PC-9 (cell line): ENCODE measurements around the gene IL1RL2. TPM values are rescaled to one million over a fixed set of nuclear protein-coding genes. Genes with fewer than 3 reads are reported as not detected.

Source experiments
- BruUV-seq: library from RNA; stranded (reverse); fragments of 400-500 nt; replicated peaks from 2 replicates; lab custom pipeline; 2021; lab: Mats Ljungman, UMichigan
- CTCF ChIA-PET: fragments of 300-600 bp; sonication (Branson Sonifier 250); formaldehyde crosslinking; loops from one replicate; lab custom pipeline; 2022; ENCODE audit warnings: antibody characterized with exemption; lab: Charles Lee
- POLR2A ChIA-PET: fragments of 300-600 bp; sonication (Branson Sonifier 250); formaldehyde crosslinking; loops from one replicate; lab custom pipeline; 2022; ENCODE audit warnings: antibody characterized with exemption; ENCODE audit not compliant: unreplicated experiment; lab: Charles Lee
- DNase-seq, 2 experiments: peaks; one replicate each; pipeline versions ENCODE4 v3.0.0 to v3.0.0-alpha.2; 2015 to 2022; ENCODE audit warnings: mixed read lengths in 1 of 2
- H2AFZ ChIP-seq: fragments of 200-600 bp; sonication (generic); 2 replicates; pipeline ENCODE4 v1.8.1; 2017; ENCODE audit warnings: antibody characterized with exemption
- H3F3A ChIP-seq: fragments of 200-600 bp; sonication (generic); 2 replicates; pipeline ENCODE4 v1.8.1; 2017; ENCODE audit warnings: antibody characterized with exemption, mild to moderate bottlenecking, low read depth; ENCODE audit not compliant: insufficient read depth
- H3K27ac ChIP-seq: fragments of 200-600 bp; sonication (generic); 2 replicates; pipeline ENCODE4 v1.6.1; 2016; ENCODE audit warnings: mixed run types
- H3K27me3 ChIP-seq: fragments of 200-600 bp; sonication (generic); 2 replicates; pipeline ENCODE4 v1.6.1; 2016; ENCODE audit warnings: low read depth, mixed run types; ENCODE audit not compliant: insufficient read depth
- H3K36me3 ChIP-seq: fragments of 200-600 bp; sonication (generic); 2 replicates; pipeline ENCODE4 v1.6.1; 2016; ENCODE audit warnings: low read depth, mixed run types
- H3K4me1 ChIP-seq: fragments of 200-600 bp; sonication (generic); replicated peaks from 2 replicates; pipeline ENCODE4 v1.6.1; 2016; ENCODE audit warnings: mixed run types; ENCODE audit not compliant: insufficient read depth
- H3K4me2 ChIP-seq: fragments of 200-600 bp; sonication (generic); 2 replicates; pipeline ENCODE4 v1.6.1; 2017; ENCODE audit warnings: mixed run types
- H3K4me3 ChIP-seq: fragments of 200-600 bp; sonication (generic); 2 replicates; pipeline ENCODE4 v1.6.1; 2016; ENCODE audit warnings: mixed run types
- H3K79me2 ChIP-seq: fragments of 200-600 bp; sonication (generic); 2 replicates; pipeline ENCODE4 v1.6.1; 2017; ENCODE audit warnings: low read depth, mixed run types
- H3K9me2 ChIP-seq: fragments of 200-600 bp; sonication (generic); 2 replicates; pipeline ENCODE4 v1.8.1; 2017; ENCODE audit warnings: mild to moderate bottlenecking; ENCODE audit not compliant: insufficient read depth
- H3K9me3 ChIP-seq: fragments of 200-600 bp; sonication (generic); 2 replicates; pipeline ENCODE4 v1.8.1; 2016; ENCODE audit warnings: low read depth; ENCODE audit not compliant: insufficient read depth
- H4K20me1 ChIP-seq: fragments of 200-600 bp; sonication (generic); 2 replicates; pipeline ENCODE4 v1.8.1; 2017; ENCODE audit not compliant: insufficient read depth
- CTCF ChIP-seq: fragments of 200-600 bp; sonication (generic); conservative IDR thresholded peaks from 2 replicates; pipeline ENCODE4 v1.6.1; 2017; ENCODE audit warnings: mixed run types, antibody characterized with exemption, mild to moderate bottlenecking, moderate library complexity
- EZH2 ChIP-seq: fragments of 200-600 bp; sonication (generic); IDR thresholded peaks from 2 replicates; pipeline ENCODE4 v1.8.0; 2017; ENCODE audit warnings: antibody characterized with exemption, low read depth
- intact Hi-C: fragments of 100-400 bp; cut with micrococcal nuclease; formaldehyde crosslinking; loops from one replicate; pipeline ENCODE4 v1.10.0; 2022; ENCODE audit not compliant: unreplicated experiment
- total RNA-seq: library from RNA; stranded (reverse); gene quantifications from 2 replicates; pipeline ENCODE4 v1.2.3, GENCODE V29; 2021

IL1RL2 gene
- total RNA-seq, 1 experiment from 2014 or later, result 1.9 TPM

- Histone ChIP-seq H3K9me3 (peaks cover 4% of the 10 kb centered on the region; the same call in 1 of the 2 replicates), H3K9me2 (no peaks in the 10 kb centered on the region), H2AFZ (no peak overlapping the region), H4K20me1 (no peaks in the 10 kb centered on the region), H3K4me2 (no peak overlapping the region), H3F3A (no peaks in the 10 kb centered on the region), H3K27ac (no peak overlapping the region), H3K4me1 (no peaks in the 10 kb centered on the region), H3K36me3 (no peaks in the 10 kb centered on the region), H3K79me2 (no peaks in the 10 kb centered on the region), H3K27me3 (no peaks in the 10 kb centered on the region), H3K4me3 (no peak overlapping the region)
- DNase-seq, result no peak
- intact Hi-C loops, result no loop called here
- no TSS peak for BruUV-seq
- ChIA-PET POLR2A (no interaction called here), CTCF (no interaction called here)
- TF ChIP-seq CTCF, result no peak
- no peak for TF ChIP-seq EZH2
Observed at GRCh38 chr2:102279391-102279735, 92.5 kb downstream of the IL1RL2 start.

GRCh38 chr2:102282678-102283091 lies 95.9 kb downstream of the IL1RL2 start:
- Histone ChIP-seq H3K79me2 (no peaks in the 10 kb centered on the region), H2AFZ (no peak overlapping the region), H4K20me1 (no peaks in the 10 kb centered on the region), H3K9me2 (no peaks in the 10 kb centered on the region), H3K4me2 (no peak overlapping the region), H3K36me3 (no peaks in the 10 kb centered on the region), H3K4me1 (peaks cover 9% of the 10 kb centered on the region), H3K9me3 (no peaks in the 10 kb centered on the region), H3K27me3 (no peaks in the 10 kb centered on the region), H3K4me3 (no peak overlapping the region), H3K27ac (no peak overlapping the region), H3F3A (no peaks in the 10 kb centered on the region)
- ChIA-PET POLR2A (no interaction called here), CTCF (no interaction called here)
- TF ChIP-seq CTCF, result no peak
- no peak for TF ChIP-seq EZH2
- DNase-seq, result no peak
- no TSS peak for BruUV-seq
- intact Hi-C loops, result no loop called here

GRCh38 chr2:102283996-102284395 lies 97.2 kb downstream of the IL1RL2 start:
- DNase-seq, result no peak
- TF ChIP-seq CTCF (no peak), EZH2 (no peak)
- Histone ChIP-seq H3F3A (no peaks in the 10 kb centered on the region), H3K27ac (no peak overlapping the region), H3K4me1 (peaks cover 9% of the 10 kb centered on the region), H3K27me3 (no peaks in the 10 kb centered on the region), H3K79me2 (no peaks in the 10 kb centered on the region), H3K9me2 (no peaks in the 10 kb centered on the region), H3K4me2 (no peak overlapping the region), H3K9me3 (no peaks in the 10 kb centered on the region), H3K36me3 (no peaks in the 10 kb centered on the region), H3K4me3 (no peak overlapping the region), H4K20me1 (no peaks in the 10 kb centered on the region), H2AFZ (no peak overlapping the region)
- POLR2A ChIA-PET, result no interaction called here
- CTCF ChIA-PET, result no interaction called here
- BruUV-seq, result no TSS peak
- intact Hi-C loops, result no loop called here
